SK-N-SH treated with all-trans-retinoic acid at 6 μM for 48 hours (cell line): Measurements from ENCODE around the gene PPP2R5B.

Source experiments
- ATAC-seq: fragments of 200-7000 bp; cut with Tn5 transposase; 3 replicates; pipeline ENCODE4 v1.9.1; 2020; ENCODE audit warnings: mild to moderate bottlenecking, moderate library complexity
- ARNTL ChIP-seq: fragments of 450-650 bp; formaldehyde crosslinking; IDR thresholded peaks from 2 replicates; pipeline ENCODE4 v1.5.0; 2020; ENCODE audit warnings: low read depth, mild to moderate bottlenecking, moderate library complexity, borderline replicate concordance
- BACH2 ChIP-seq: fragments of 250-450 bp; sonication (Bioruptor Pico); IDR thresholded peaks from 2 replicates; pipeline ENCODE4 v1.9.0; 2021; ENCODE audit warnings: mild to moderate bottlenecking, borderline replicate concordance
- ESRRG ChIP-seq: fragments of 250-450 bp; sonication (Bioruptor Pico); IDR thresholded peaks from 2 replicates; pipeline ENCODE4 v1.6.1; 2021; ENCODE audit warnings: mild to moderate bottlenecking
- GLIS3 ChIP-seq: fragments of 250-450 bp; sonication (Bioruptor Pico); IDR thresholded peaks from 2 replicates; pipeline ENCODE4 v1.5.0; 2020; ENCODE audit warnings: mild to moderate bottlenecking, moderate library complexity
- ISL1 ChIP-seq: fragments of 250-450 bp; sonication (Bioruptor Pico); IDR thresholded peaks from 2 replicates; pipeline ENCODE4 v2.1.2; 2022; ENCODE audit warnings: mild to moderate bottlenecking, moderate library complexity
- OSR1 ChIP-seq: fragments of 250-450 bp; sonication (Bioruptor Pico); IDR thresholded peaks from 2 replicates; pipeline ENCODE4 v1.8.0; 2022; ENCODE audit warnings: moderate library complexity, mild to moderate bottlenecking, inconsistent platforms
- PPARA ChIP-seq: fragments of 250-450 bp; sonication (Bioruptor Pico); IDR thresholded peaks from 2 replicates; pipeline ENCODE4 v1.5.0; 2020; ENCODE audit warnings: mild to moderate bottlenecking, borderline replicate concordance
- RARB ChIP-seq: fragments of 250-450 bp; sonication (Bioruptor Pico); IDR thresholded peaks from 2 replicates; pipeline ENCODE4 v1.8.0; 2021; ENCODE audit warnings: mild to moderate bottlenecking, moderate library complexity
- SNAI2 ChIP-seq: fragments of 250-450 bp; sonication (Bioruptor Pico); IDR thresholded peaks from 2 replicates; pipeline ENCODE4 v1.5.0; 2020; ENCODE audit warnings: mild to moderate bottlenecking, moderate library complexity
- TCF4 ChIP-seq: fragments of 250-450 bp; sonication (Bioruptor Pico); IDR thresholded peaks from 2 replicates; pipeline ENCODE4 v1.8.0; 2021; ENCODE audit warnings: mild to moderate bottlenecking, moderate library complexity, borderline replicate concordance
- TOX ChIP-seq: fragments of 250-450 bp; sonication (Bioruptor Pico); IDR thresholded peaks from 2 replicates; pipeline ENCODE4 v1.8.0; 2021; ENCODE audit warnings: mild to moderate bottlenecking, moderate library complexity, borderline replicate concordance
- TSHZ2 ChIP-seq: fragments of 250-450 bp; sonication (Bioruptor Pico); IDR thresholded peaks from 2 replicates; pipeline ENCODE4 v1.5.0; 2020; ENCODE audit warnings: mild to moderate bottlenecking, moderate library complexity
- ZC3H10 ChIP-seq: fragments of 250-450 bp; sonication (Bioruptor Pico); IDR thresholded peaks from 2 replicates; pipeline ENCODE4 v1.5.1; 2021; ENCODE audit warnings: mild to moderate bottlenecking, moderate library complexity
- ZFP3 ChIP-seq: fragments of 250-450 bp; sonication (Bioruptor Pico); IDR thresholded peaks from 2 replicates; pipeline ENCODE4 v1.5.0; 2020; ENCODE audit warnings: mild to moderate bottlenecking, moderate library complexity
- ZFP30 ChIP-seq: fragments of 450-650 bp; formaldehyde crosslinking; IDR thresholded peaks from 2 replicates; pipeline ENCODE4 v1.5.0; 2022; ENCODE audit warnings: mild to moderate bottlenecking, moderate library complexity
- ZNF565 ChIP-seq: fragments of 450-650 bp; formaldehyde crosslinking; conservative IDR thresholded peaks from 2 replicates; pipeline ENCODE4 v1.5.0; 2020; ENCODE audit warnings: low read depth, mild to moderate bottlenecking, moderate library complexity
- ZNF70 ChIP-seq: fragments of 450-650 bp; formaldehyde crosslinking; IDR thresholded peaks from 2 replicates; pipeline ENCODE4 v1.5.0; 2020; ENCODE audit warnings: mild to moderate bottlenecking, moderate library complexity
- ZNF8 ChIP-seq: fragments of 450-650 bp; formaldehyde crosslinking; IDR thresholded peaks from 2 replicates; pipeline ENCODE4 v1.5.0; 2020; ENCODE audit warnings: mild to moderate bottlenecking, moderate library complexity
- TF ChIP-seq, protein P1 (sequence below): fragments of 250-450 bp; sonication (Bioruptor Pico); IDR thresholded peaks from 2 replicates; pipeline ENCODE4 v1.5.1; 2020; ENCODE audit warnings: low read depth, mild to moderate bottlenecking, moderate library complexity
- TF ChIP-seq, protein P2 (sequence below): fragments of 250-450 bp; sonication (Bioruptor Pico); IDR thresholded peaks from 2 replicates; pipeline ENCODE4 v1.8.0; 2020; ENCODE audit warnings: mild to moderate bottlenecking, moderate library complexity, borderline replicate concordance
- TF ChIP-seq, protein P3 (sequence below): fragments of 250-450 bp; sonication (Bioruptor Pico); IDR thresholded peaks from 2 replicates; pipeline ENCODE4 v1.8.0; 2021; ENCODE audit warnings: low read depth, mild to moderate bottlenecking, moderate library complexity, borderline replicate concordance

Gene PPP2R5B

GRCh38 chr11:64947208-64947814 lies 22.8 kb downstream of the PPP2R5B start:
- ATAC-seq = no peak; the same call in 2 of the 3 replicates
- TF ChIP-seq ZNF70 (CRISPR knock-in tag) (no peak), OSR1 (CRISPR knock-in tag) (no peak)

GRCh38 chr11:64951529-64951928 lies 27.0 kb downstream of the PPP2R5B start:
- TF ChIP-seq ARNTL (CRISPR knock-in tag) (no peak), ZFP30 (CRISPR knock-in tag) (no peak)
- no peak for ATAC-seq

- ATAC-seq = no peak
- no peak for TF ChIP-seq OSR1 (CRISPR knock-in tag)
- no peak for TF ChIP-seq GLIS3 (CRISPR knock-in tag)
- TF ChIP-seq TOX (CRISPR knock-in tag) = no peak
- no peak for TF ChIP-seq TSHZ2 (CRISPR knock-in tag)
- TF ChIP-seq ZNF70 (CRISPR knock-in tag) = no peak
- TF ChIP-seq ZNF8 (CRISPR knock-in tag) = no peak
- no peak for TF ChIP-seq TCF4 (CRISPR knock-in tag)
- TF ChIP-seq SNAI2 = no peak
- TF ChIP-seq, protein P1, sequence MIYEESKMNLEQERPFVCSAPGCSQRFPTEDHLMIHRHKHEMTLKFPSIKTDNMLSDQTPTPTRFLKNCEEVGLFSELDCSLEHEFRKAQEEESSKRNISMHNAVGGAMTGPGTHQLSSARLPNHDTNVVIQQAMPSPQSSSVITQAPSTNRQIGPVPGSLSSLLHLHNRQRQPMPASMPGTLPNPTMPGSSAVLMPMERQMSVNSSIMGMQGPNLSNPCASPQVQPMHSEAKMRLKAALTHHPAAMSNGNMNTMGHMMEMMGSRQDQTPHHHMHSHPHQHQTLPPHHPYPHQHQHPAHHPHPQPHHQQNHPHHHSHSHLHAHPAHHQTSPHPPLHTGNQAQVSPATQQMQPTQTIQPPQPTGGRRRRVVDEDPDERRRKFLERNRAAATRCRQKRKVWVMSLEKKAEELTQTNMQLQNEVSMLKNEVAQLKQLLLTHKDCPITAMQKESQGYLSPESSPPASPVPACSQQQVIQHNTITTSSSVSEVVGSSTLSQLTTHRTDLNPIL = no peak
- TF ChIP-seq PPARA (CRISPR knock-in tag) = no peak
- no peak for TF ChIP-seq ZFP3
- no peak for TF ChIP-seq ZNF565
- no peak for TF ChIP-seq BACH2 (CRISPR knock-in tag)
- TF ChIP-seq ZC3H10 = no peak
- TF ChIP-seq ZFP30 (CRISPR knock-in tag) = no peak
- TF ChIP-seq, protein P2, sequence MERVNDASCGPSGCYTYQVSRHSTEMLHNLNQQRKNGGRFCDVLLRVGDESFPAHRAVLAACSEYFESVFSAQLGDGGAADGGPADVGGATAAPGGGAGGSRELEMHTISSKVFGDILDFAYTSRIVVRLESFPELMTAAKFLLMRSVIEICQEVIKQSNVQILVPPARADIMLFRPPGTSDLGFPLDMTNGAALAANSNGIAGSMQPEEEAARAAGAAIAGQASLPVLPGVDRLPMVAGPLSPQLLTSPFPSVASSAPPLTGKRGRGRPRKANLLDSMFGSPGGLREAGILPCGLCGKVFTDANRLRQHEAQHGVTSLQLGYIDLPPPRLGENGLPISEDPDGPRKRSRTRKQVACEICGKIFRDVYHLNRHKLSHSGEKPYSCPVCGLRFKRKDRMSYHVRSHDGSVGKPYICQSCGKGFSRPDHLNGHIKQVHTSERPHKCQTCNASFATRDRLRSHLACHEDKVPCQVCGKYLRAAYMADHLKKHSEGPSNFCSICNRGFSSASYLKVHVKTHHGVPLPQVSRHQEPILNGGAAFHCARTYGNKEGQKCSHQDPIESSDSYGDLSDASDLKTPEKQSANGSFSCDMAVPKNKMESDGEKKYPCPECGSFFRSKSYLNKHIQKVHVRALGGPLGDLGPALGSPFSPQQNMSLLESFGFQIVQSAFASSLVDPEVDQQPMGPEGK = no peak
- TF ChIP-seq RARB (CRISPR knock-in tag) = no peak
- TF ChIP-seq, protein P3, sequence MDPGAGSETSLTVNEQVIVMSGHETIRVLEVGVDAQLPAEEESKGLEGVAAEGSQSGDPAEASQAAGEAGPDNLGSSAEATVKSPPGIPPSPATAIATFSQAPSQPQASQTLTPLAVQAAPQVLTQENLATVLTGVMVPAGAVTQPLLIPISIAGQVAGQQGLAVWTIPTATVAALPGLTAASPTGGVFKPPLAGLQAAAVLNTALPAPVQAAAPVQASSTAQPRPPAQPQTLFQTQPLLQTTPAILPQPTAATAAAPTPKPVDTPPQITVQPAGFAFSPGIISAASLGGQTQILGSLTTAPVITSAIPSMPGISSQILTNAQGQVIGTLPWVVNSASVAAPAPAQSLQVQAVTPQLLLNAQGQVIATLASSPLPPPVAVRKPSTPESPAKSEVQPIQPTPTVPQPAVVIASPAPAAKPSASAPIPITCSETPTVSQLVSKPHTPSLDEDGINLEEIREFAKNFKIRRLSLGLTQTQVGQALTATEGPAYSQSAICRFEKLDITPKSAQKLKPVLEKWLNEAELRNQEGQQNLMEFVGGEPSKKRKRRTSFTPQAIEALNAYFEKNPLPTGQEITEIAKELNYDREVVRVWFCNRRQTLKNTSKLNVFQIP (CRISPR knock-in tag) = no peak
Observed at GRCh38 chr11:64954201-64954600, 29.7 kb downstream of the PPP2R5B start.

DNA sequence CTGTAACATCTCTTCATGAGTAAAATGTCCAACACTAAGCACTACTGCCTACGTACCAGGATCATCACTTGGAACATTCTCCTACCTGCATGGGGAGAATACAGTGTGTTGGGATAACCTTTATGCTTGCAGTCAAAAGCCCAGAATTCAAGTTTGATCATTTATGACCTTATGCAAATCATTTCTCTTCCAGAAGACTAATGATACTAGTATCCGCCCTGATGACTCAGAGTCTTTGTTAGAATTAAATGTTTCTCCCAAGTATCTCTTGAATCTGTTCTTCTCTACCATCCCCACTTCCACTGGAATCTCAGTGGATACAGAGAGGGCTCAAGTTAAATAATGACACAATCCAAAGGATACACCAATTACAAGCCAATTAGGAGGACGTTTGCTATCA lies 35.0 kb downstream of the PPP2R5B start:
- ATAC-seq = no peak
- TF ChIP-seq GLIS3 (CRISPR knock-in tag) (no peak), ISL1 (0 out of 2 replicates have a peak, but pooled peaks have one; percentile 16), ZFP3 (no peak)

GRCh38 chr11:64960719-64961118 lies 36.2 kb downstream of the PPP2R5B start:
- TF ChIP-seq ISL1 = peak; percentile 50; the same call in 1 of the 2 replicates
- TF ChIP-seq TSHZ2 (CRISPR knock-in tag) = peak; percentile 76
- no peak for TF ChIP-seq BACH2 (CRISPR knock-in tag)
- TF ChIP-seq ESRRG (CRISPR knock-in tag) = no peak
- no peak for TF ChIP-seq ZC3H10
- TF ChIP-seq, all 23 proteins: peak for 2
- no peak for ATAC-seq
